Activated CD8-positive, alpha-beta memory T cell treated with anti-CD3 and anti-CD28 coated beads for 4 hours (primary cell): ENCODE measurements around the gene TRPM2.

Experiments used
- DNase-seq, 2 donors: peaks; one replicate each; pipeline ENCODE4 v3.0.0-alpha.2; 2020; ENCODE audit warnings: low read depth in 2 of 2

TRPM2 gene

GRCh38 chr21:44322621-44323325, 30.6 kb upstream of the TRPM2 start:
- no peak for DNase-seq

GRCh38 chr21:44323591-44323990, 29.8 kb upstream of the TRPM2 start:
- no peak for DNase-seq

- DNase-seq, result no peak
Measured at GRCh38 chr21:44324106-44324853, 29.1 kb upstream of the TRPM2 start.

GRCh38 chr21:44324854-44325107, 28.6 kb upstream of the TRPM2 start:
- DNase-seq, result no peak

GRCh38 chr21:44325386-44326271, 27.8 kb upstream of the TRPM2 start:
- no peak for DNase-seq

- no peak for DNase-seq
Measured at GRCh38 chr21:44326272-44326647, 27.2 kb upstream of the TRPM2 start.

GRCh38 chr21:44326716-44327602, 26.5 kb upstream of the TRPM2 start:
- DNase-seq, result no peak

GRCh38 chr21:44327603-44327974, 25.8 kb upstream of the TRPM2 start:
- DNase-seq, result no peak

GRCh38 chr21:44328242-44328895, 25.1 kb upstream of the TRPM2 start:
- no peak for DNase-seq

GRCh38 chr21:44329086-44329889, 24.1 kb upstream of the TRPM2 start:
- DNase-seq, result no peak

- DNase-seq, result no peak
Measured at GRCh38 chr21:44329971-44330681, 23.3 kb upstream of the TRPM2 start.

- no peak for DNase-seq
Measured at GRCh38 chr21:44330698-44331097, 22.7 kb upstream of the TRPM2 start.

- DNase-seq, result no peak
Measured at GRCh38 chr21:44331209-44331608, 22.2 kb upstream of the TRPM2 start.

GRCh38 chr21:44331650-44332307, 21.6 kb upstream of the TRPM2 start:
- no peak for DNase-seq

- no peak for DNase-seq
Measured at GRCh38 chr21:44332383-44332782, 21.0 kb upstream of the TRPM2 start.

GRCh38 chr21:44332965-44333364, 20.5 kb upstream of the TRPM2 start:
- DNase-seq, result no peak

- no peak for DNase-seq
Measured at GRCh38 chr21:44333509-44334328, 19.7 kb upstream of the TRPM2 start.

GRCh38 chr21:44334329-44335030, 18.9 kb upstream of the TRPM2 start:
- no peak for DNase-seq
